HepG2 (cell line): ENCODE measurements around the gene FKBP8. TPM values are rescaled to one million over a fixed set of nuclear protein-coding genes. Genes with fewer than 3 reads are reported as not detected.

Experiments
- AGO1 ChIP-seq: fragments of 200-400 bp; formaldehyde crosslinking; IDR thresholded peaks from 2 replicates; pipeline ENCODE4 v1.6.1; 2017; ENCODE audit warnings: mild to moderate bottlenecking, low read depth, low read length, moderate library complexity; ENCODE audit not compliant: poor library complexity, severe bottlenecking
- CREM ChIP-seq, 2 experiments: sonication (generic) in 1 of 2; formaldehyde crosslinking in 1 of 2; IDR thresholded peaks; 2 replicates each; pipeline versions ENCODE4 v1.4.0 to v1.6.1; 2016 to 2020; ENCODE audit warnings: antibody characterized with exemption in 1 of 2, mild to moderate bottlenecking in 1 of 2, missing genetic modification reagents in 1 of 2
- ELF4 ChIP-seq: sonication (generic); formaldehyde crosslinking; IDR thresholded peaks from 2 replicates; pipeline ENCODE4 v1.5.0; 2020; ENCODE audit warnings: missing genetic modification reagents, mild to moderate bottlenecking, moderate library complexity, borderline replicate concordance
- ETV5 ChIP-seq: IDR thresholded peaks from 2 replicates; pipeline ENCODE4 v1.6.1; 2018; ENCODE audit warnings: missing biosample characterization, missing genetic modification reagents, inconsistent platforms, borderline replicate concordance
- HOXA5 ChIP-seq: sonication (generic); formaldehyde crosslinking; IDR thresholded peaks from 2 replicates; pipeline ENCODE4 v1.4.0; 2020; ENCODE audit warnings: missing genetic modification reagents
- NR2C2 ChIP-seq: sonication (generic); formaldehyde crosslinking; IDR thresholded peaks from 2 replicates; pipeline ENCODE4 v1.4.0; 2020; ENCODE audit warnings: missing genetic modification reagents, mild to moderate bottlenecking, moderate library complexity, borderline replicate concordance
- PTBP1 ChIP-seq: fragments of 200-400 bp; formaldehyde crosslinking; IDR thresholded peaks from 2 replicates; pipeline ENCODE4 v1.6.1; 2018; ENCODE audit warnings: low read length, low read depth; ENCODE audit not compliant: poor library complexity, severe bottlenecking
- SMAD3 ChIP-seq: sonication (generic); formaldehyde crosslinking; IDR thresholded peaks from 2 replicates; pipeline ENCODE4 v1.4.0; 2020; ENCODE audit warnings: missing genetic modification reagents
- SMYD3 ChIP-seq: sonication (generic); formaldehyde crosslinking; IDR thresholded peaks from 2 replicates; pipeline ENCODE4 v1.8.1; 2023; ENCODE audit warnings: mild to moderate bottlenecking, missing genetic modification reagents
- ZNF101 ChIP-seq: sonication (generic); formaldehyde crosslinking; IDR thresholded peaks from 2 replicates; pipeline ENCODE4 v1.4.0; 2020; ENCODE audit warnings: mild to moderate bottlenecking, low read depth, missing genetic modification reagents, borderline replicate concordance
- ZNF121 ChIP-seq: sonication (generic); formaldehyde crosslinking; IDR thresholded peaks from 2 replicates; pipeline ENCODE4 v1.5.0; 2020; ENCODE audit warnings: mild to moderate bottlenecking, missing genetic modification reagents
- ZNF180 ChIP-seq: sonication (generic); formaldehyde crosslinking; IDR thresholded peaks from 2 replicates; pipeline ENCODE4 v1.4.0; 2020; ENCODE audit warnings: low read depth, missing genetic modification reagents, borderline replicate concordance
- ZNF20 ChIP-seq: sonication (generic); formaldehyde crosslinking; IDR thresholded peaks from 2 replicates; pipeline ENCODE4 v1.4.0; 2020; ENCODE audit warnings: mild to moderate bottlenecking, moderate library complexity, missing genetic modification reagents
- ZNF772 ChIP-seq: sonication (generic); formaldehyde crosslinking; IDR thresholded peaks from 2 replicates; pipeline ENCODE4 v1.5.0; 2020; ENCODE audit warnings: mild to moderate bottlenecking, missing genetic modification reagents
- polyA plus RNA-seq, 8 experiments: library from polyadenylated mRNA; depleted of rRNA in 3 of 8; stranded (reverse) in 7 of 8; unstranded in 1 of 8; fragments of >200 nt; fragmentation: Illumina TruSeq in 4 of 8; extraction: Trizol in 4 of 8; gene quantifications; 2 replicates each; pipeline versions ENCODE4 v1.2.1 to v1.2.3, GENCODE V29; 2011 to 2016; ENCODE audit warnings: low read depth in 4 of 8, missing spikeins in 1 of 8, mixed read lengths in 1 of 8; ENCODE audit not compliant: insufficient read depth in 1 of 8
- total RNA-seq, 5 experiments: library from RNA; depleted of rRNA; stranded (reverse); fragments of >200 nt; fragmentation: Illumina TruSeq; extraction: Trizol; gene quantifications; 2 replicates each; pipeline ENCODE4 v1.2.3, GENCODE V29; 2016; ENCODE audit warnings: low read depth in 1 of 5
- TF ChIP-seq, protein P1 (sequence below), 2 experiments: sonication (generic) in 1 of 2; formaldehyde crosslinking in 1 of 2; IDR thresholded peaks; 2 replicates each; pipeline versions ENCODE4 v1.4.0 to v1.6.1; 2016 to 2020; ENCODE audit warnings: borderline replicate concordance in 1 of 2, low read depth in 1 of 2, mild to moderate bottlenecking in 1 of 2, missing genetic modification reagents in 1 of 2
- TF ChIP-seq, protein P2 (sequence below): sonication (generic); formaldehyde crosslinking; IDR thresholded peaks from 2 replicates; pipeline ENCODE4 v1.9.0; 2021; ENCODE audit warnings: missing genetic modification reagents, borderline replicate concordance
- TF ChIP-seq, protein P3 (sequence below): sonication (generic); formaldehyde crosslinking; conservative IDR thresholded peaks from 2 replicates; pipeline ENCODE4 v1.5.0; 2020; ENCODE audit warnings: missing genetic modification reagents
- TF ChIP-seq, protein P4 (sequence below): sonication (generic); formaldehyde crosslinking; IDR thresholded peaks from 2 replicates; pipeline ENCODE4 v1.8.1; 2023; ENCODE audit warnings: missing genetic modification reagents, mild to moderate bottlenecking, borderline replicate concordance
- TF ChIP-seq, protein P5 (sequence below): sonication (generic); formaldehyde crosslinking; conservative IDR thresholded peaks from 2 replicates; pipeline ENCODE4 v1.4.0; 2020; ENCODE audit warnings: missing genetic modification reagents

Gene FKBP8
- total and polyA plus RNA-seq, 2 of the 13 experiments (the other 11 are each of a cell fraction or from before 2014, with no cell fraction given): 81.7 to 93.9 TPM

DNA sequence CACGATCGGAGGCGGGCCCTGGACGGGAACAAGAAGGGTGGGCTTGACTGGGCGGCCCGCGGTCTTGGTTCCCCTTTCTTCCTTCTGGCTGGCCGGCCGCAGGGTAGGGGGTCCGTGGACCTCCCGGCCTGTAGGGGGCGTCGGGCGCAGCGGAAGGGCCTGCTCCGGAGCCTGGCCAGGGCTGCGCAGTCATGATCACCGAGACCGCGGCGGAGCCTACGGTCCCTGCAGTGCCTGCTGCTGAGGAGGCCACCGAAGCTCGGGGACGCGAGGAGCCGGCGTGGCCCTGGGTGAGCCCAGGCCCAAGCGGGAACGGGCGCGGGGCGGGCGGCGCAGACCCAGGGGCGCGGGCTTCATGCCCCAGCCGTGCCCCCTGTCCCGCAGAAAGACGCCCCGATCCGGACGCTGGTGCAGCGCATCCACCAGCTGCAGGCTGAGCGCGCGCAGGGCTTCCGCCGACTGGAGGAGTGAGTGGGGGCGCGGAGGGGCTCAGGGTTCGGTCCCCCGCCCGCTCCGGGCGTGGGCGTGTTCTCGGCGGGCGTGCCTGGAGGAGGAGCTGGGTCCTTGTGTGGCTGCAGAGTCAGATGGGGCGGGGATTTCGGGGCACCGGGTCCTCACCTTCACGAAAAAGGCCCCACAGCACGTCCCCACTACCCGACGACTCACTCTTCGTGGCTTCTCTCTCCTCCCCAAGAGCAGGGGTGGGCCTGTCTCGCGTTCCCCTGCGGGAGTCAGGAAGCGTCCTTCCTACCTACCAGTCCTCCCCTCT, 45.4 kb upstream of the FKBP8 start, which contains the start of gene REX1BD (continued):
- TF ChIP-seq ZNF101 (CRISPR knock-in tag) (no peak; the same call in 1 of the 2 replicates), ELF4 (CRISPR knock-in tag) (no peak), ZNF20 (CRISPR knock-in tag) (no peak), ZNF772 (CRISPR knock-in tag) (peak; percentile 82; the same call in 1 of the 2 replicates), ZNF121 (CRISPR knock-in tag) (peak; percentile 82), NR2C2 (CRISPR knock-in tag) (no peak), PTBP1 (no peak), ZNF180 (CRISPR knock-in tag) (no peak), AGO1 (peak; percentile 96), SMAD3 (CRISPR knock-in tag) (0 out of 2 replicates have a peak, but pooled peaks have one; percentile 11), SMYD3 (CRISPR knock-in tag) (no peak), ETV5 (CRISPR knock-in tag) (peak; percentile 74; the same call in 1 of the 2 replicates), CREM (IDR thresholded peaks at IDR 0.05) (no peak), CREM (CRISPR knock-in tag; IDR thresholded peaks at IDR 0.05) (no peak), HOXA5 (CRISPR knock-in tag) (0 out of 2 replicates have a peak, but pooled peaks have one; percentile 43)
- TF ChIP-seq, protein P1, sequence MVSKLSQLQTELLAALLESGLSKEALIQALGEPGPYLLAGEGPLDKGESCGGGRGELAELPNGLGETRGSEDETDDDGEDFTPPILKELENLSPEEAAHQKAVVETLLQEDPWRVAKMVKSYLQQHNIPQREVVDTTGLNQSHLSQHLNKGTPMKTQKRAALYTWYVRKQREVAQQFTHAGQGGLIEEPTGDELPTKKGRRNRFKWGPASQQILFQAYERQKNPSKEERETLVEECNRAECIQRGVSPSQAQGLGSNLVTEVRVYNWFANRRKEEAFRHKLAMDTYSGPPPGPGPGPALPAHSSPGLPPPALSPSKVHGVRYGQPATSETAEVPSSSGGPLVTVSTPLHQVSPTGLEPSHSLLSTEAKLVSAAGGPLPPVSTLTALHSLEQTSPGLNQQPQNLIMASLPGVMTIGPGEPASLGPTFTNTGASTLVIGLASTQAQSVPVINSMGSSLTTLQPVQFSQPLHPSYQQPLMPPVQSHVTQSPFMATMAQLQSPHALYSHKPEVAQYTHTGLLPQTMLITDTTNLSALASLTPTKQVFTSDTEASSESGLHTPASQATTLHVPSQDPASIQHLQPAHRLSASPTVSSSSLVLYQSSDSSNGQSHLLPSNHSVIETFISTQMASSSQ (IDR thresholded peaks at IDR 0.05; ENCODE audit: low read depth): no peak
- TF ChIP-seq, protein P1 (CRISPR knock-in tag; IDR thresholded peaks at IDR 0.05; ENCODE audit: borderline replicate concordance): peak; percentile 84
- TF ChIP-seq, protein P2, sequence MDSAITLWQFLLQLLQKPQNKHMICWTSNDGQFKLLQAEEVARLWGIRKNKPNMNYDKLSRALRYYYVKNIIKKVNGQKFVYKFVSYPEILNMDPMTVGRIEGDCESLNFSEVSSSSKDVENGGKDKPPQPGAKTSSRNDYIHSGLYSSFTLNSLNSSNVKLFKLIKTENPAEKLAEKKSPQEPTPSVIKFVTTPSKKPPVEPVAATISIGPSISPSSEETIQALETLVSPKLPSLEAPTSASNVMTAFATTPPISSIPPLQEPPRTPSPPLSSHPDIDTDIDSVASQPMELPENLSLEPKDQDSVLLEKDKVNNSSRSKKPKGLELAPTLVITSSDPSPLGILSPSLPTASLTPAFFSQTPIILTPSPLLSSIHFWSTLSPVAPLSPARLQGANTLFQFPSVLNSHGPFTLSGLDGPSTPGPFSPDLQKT (CRISPR knock-in tag): no peak
- TF ChIP-seq, protein P3, sequence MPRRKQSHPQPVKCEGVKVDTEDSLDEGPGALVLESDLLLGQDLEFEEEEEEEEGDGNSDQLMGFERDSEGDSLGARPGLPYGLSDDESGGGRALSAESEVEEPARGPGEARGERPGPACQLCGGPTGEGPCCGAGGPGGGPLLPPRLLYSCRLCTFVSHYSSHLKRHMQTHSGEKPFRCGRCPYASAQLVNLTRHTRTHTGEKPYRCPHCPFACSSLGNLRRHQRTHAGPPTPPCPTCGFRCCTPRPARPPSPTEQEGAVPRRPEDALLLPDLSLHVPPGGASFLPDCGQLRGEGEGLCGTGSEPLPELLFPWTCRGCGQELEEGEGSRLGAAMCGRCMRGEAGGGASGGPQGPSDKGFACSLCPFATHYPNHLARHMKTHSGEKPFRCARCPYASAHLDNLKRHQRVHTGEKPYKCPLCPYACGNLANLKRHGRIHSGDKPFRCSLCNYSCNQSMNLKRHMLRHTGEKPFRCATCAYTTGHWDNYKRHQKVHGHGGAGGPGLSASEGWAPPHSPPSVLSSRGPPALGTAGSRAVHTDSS (CRISPR knock-in tag): no peak
- TF ChIP-seq, protein P4, sequence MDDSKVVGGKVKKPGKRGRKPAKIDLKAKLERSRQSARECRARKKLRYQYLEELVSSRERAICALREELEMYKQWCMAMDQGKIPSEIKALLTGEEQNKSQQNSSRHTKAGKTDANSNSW: no peak; the same call in 1 of the 2 replicates
- TF ChIP-seq, protein P5, sequence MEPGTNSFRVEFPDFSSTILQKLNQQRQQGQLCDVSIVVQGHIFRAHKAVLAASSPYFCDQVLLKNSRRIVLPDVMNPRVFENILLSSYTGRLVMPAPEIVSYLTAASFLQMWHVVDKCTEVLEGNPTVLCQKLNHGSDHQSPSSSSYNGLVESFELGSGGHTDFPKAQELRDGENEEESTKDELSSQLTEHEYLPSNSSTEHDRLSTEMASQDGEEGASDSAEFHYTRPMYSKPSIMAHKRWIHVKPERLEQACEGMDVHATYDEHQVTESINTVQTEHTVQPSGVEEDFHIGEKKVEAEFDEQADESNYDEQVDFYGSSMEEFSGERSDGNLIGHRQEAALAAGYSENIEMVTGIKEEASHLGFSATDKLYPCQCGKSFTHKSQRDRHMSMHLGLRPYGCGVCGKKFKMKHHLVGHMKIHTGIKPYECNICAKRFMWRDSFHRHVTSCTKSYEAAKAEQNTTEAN: 0 out of 2 replicates have a peak, but pooled peaks have one; percentile 18
